HL-60/S4 treated with retinoic acid at 250 ng/mL for 4 days and 3 days (cell line): ENCODE results near the gene B3GALT6.

Source experiments
- in situ Hi-C: fragments of 300-500 bp; cut with MboI; formaldehyde crosslinking; loops from 2 replicates; pipeline ENCODE4 v1.7.0; 2022; ENCODE audit warnings: low sequenced_read_pairs

Gene B3GALT6

DNA sequence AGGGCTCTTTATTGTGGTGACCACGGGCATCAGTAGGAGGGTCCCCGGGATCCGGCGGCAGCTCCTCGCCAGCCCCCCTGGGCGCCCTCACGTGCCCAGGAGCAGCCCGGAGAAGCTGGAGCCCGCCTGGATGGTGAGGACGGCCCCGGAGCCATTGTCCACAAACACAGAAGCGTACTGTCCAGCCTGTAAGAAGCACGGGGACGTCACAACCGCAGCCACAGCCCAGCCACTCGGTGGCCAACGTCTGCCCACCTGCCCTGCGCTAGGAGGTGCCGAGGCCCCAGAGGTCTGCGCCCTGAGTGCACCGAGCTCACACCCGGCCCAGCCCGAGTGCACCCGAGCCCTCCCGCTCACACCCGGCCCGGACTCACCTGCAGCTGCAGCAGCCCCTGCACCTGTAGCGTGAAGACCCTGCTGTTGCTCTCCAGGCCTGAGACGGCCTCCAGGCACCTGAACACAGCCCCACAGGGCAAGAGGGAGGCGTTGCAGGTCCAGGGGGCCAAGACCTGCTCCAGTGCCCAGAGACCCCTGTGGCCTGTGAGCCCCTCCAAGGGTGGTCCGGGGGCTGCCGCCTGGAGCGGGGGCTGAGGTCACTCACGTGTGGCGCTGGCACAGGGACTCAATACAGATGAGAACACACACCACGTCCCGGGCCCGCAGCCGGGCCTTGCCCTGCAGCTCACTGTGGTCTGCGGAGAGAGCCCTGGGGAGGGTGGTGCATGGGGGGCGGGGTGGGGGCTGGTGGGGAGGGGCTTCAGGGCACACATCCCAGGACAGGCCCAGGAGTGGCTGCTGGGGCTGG is 10.6 kb downstream of the B3GALT6 start:
- in situ Hi-C loops = loop anchor here (25.0 kb wide), 1 partner anchor 105 kb away; no protein-coding TSS in a partner anchor

DNA sequence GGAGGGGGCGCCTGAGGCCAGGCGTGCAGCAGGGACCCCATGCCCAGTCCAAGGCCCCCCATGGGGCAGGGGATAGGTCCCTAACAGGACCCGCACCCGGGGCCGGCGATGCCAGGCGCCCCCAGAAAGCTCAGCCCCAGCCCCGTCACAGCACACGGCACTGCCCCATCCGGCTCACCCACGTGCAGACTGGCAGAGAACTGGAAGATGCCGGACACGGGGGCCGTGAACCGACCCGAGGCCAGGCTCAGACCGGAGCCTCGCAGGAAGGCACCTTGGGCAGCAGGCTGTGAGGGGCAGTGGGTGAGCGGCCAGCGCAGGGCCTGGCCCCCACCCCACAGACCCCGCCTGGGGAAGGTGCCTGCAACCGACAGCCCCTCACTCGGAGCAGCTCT is 11.2 kb downstream of the B3GALT6 start:
- in situ Hi-C loops = loop anchor here (25.0 kb wide), 1 partner anchor 106 kb away; no protein-coding TSS in a partner anchor

DNA sequence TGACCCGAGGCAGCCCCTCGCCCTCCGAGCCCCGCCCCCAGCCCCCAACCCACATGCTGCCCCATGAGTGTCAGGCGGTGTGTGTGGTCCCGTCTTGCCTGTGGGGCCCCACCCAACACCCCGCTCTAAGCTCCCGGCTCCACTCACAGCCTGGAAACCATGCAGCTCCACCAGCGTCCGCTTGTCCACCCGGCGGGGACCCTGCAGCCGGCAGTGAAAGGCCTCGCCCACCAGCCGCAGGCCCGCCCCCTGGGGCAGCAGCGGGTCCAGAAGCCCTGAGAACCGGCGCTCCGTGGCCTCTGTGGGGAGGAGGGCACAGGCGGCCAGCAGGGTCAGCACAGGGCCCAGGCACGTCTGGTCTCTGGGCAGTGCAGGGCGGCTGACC is 11.8 kb downstream of the B3GALT6 start:
- in situ Hi-C loops = loop anchor here (25.0 kb wide), 1 partner anchor 106 kb away; no protein-coding TSS in a partner anchor

DNA sequence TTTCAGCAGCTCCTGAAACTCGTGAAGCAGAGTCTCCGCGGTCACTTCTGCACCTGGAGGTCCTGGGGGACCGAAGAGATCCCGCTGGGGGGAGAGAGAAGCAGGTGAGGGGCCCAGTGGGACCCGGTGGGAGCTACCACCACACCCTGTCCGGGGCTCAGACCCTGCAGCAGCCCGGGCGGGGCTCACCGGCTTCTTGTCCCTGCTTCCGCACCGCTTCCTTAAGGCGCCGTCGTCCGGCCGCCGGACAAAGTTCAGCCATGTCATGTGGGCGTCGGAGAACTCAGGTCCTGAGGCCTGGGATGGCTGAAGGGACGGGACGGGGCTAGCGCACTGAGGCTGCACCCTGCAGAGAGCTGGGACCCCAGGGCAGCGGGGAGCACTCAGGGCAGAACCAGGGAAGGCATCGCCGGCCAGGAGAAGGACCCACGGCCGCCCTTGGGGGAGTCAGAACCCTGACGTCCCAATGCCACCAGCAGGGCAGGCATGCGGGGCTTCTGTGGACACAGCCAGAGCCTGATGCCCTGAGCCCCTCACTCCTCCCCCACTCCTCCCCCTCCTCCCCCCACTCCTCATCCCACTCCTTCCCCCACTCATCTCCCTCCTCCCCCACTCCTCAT is 12.3 kb downstream of the B3GALT6 start:
- in situ Hi-C loops = loop anchor here (25.0 kb wide), 1 partner anchor 107 kb away; no protein-coding TSS in a partner anchor

DNA sequence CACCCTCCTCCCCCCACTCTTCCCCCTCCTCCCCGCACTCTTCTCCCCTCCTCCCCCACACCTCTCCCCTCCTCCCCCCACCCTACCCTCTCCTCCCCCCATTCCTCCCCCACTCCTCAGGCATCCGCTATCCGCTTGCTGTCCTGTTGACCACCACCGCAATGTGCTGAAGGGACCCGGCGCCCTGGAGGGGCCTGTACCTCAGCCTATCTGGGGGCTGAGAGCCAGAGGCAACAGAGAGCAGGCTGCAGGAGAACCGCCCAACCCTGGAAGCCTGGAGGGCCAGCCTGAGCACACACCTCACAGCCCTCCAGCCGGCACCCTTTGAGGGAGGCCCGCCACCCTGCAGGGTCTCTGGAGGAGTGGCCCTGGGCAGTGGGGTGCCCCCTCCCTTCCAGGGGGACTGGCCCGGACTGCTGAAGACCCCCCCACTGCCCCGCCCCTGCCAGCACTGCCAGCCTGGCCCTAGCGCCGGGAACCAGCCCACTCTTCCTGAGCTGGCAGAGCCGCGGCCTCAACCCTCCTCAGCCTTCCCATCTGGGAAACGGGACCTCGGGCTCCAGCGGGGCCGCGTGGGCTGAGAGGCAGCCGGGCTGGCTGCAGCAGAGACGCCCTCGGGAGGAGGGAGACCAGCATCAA is 13.3 kb downstream of the B3GALT6 start:
- in situ Hi-C loops = loop anchor here (25.0 kb wide), 1 partner anchor 108 kb away; no protein-coding TSS in a partner anchor

DNA sequence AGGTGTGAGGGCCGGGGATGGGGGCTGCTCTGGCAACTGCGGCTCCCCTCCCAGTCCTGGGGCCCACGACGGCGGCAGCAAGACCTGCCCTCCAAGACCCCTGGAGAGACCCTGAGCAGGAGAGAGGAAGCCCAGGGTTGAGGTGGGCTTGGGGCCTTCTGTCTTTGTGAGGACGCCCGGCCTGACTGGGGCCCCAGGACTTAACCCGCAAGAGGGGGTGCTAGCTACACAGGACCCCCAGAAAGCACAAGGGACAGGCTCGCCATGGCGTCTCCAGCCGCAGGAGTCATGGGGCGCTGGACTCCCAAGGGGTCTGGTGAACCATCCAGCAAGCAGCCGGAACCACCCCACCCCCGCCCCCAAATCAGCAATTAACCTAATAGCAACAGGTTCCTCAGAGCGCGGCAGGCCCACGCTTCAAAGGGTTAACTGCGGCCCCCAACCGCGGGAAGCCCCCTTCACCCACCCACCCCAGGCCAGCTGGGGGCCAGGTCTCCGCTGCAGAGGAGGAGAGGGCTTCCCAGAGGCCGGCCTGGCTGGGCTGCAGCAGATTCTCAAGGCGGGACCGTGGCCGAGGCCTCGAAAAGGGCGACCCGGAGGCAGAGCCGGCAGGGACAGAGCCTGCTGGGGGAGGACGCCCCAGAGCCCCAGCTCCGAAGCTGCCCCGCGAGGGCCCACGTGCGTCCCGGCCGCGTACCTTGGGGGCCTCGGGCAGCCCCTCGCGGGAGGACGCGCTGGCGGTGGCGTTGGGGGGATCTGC is 14.0 kb downstream of the B3GALT6 start:
- in situ Hi-C loops = loop anchor here (25.0 kb wide), 1 partner anchor 109 kb away; no protein-coding TSS in a partner anchor

DNA sequence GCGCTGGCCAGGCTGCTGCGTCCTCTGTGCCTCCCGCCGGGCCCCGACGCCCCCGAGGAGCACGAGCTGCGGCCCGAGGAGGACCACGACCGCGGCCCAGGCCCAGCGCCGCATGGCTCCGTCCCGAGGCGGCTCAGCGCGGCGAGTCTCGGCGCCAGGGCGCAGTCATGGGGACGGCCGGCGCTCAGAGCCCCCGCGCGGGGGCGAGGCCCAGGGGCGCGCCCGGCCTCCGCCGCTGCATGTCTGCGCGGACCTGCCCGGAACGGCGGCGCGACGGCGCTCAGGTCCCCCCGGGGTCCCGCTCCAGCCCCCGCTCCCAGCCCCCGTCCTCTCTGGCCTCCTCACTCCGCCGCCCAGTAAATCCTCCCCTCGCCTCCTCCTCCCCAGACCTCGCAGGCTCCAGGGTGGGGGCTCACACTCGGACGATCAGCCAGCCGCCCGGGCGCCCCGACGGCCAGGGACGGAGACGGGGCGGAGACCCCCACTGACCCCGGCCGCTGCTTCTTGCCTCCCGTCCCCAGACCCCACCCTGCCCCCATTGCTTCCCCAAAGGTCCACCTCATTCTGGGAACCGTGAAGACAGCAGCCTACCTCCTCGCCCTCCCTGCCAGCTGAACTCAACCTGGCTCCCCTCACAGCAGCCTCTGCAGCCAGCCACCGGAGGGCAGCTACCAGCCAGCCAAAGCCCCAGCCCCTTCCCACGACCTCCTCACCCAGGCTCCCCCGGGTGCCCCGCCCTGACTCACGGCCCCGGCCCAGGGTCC is 14.7 kb downstream of the B3GALT6 start, which contains the start of gene C1QTNF12:
Gene C1QTNF12, minus strand, starts transcription at position 146 of the 764 bp plus-strand sequence. Its CDS starts 32 bp downstream, at position 114.
- in situ Hi-C loops = loop anchor here (25.0 kb wide), 1 partner anchor 109 kb away; no protein-coding TSS in a partner anchor

DNA sequence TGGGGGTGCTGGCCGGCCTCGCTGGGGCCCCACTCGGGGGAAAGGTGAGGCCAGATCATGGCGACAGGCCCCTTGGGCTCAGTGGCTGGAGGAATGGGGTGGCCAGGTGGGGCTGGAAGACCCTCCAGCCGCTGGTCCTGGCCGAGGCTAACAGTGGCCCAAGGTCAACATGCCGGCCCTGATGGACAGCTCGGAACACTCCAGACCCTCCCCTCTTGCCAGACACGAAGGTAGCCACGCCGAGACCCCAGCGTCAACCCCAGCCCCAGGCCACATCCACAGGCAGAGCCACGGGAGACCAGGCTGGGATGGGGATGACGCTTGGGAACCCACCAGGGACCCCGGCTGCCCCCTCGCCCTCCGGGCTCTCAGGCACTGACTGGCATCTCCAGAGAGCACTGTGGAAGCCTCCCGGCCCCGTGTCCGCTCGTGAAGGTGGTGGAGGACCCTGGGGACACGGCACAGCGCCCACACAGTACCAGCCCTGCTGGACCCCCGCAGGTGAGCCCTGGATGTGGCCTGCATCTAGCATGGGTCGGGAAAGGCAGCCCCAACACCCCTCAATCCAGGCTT is 15.4 kb downstream of the B3GALT6 start:
- in situ Hi-C loops = loop anchor here (25.0 kb wide), 1 partner anchor 110 kb away; no protein-coding TSS in a partner anchor

DNA sequence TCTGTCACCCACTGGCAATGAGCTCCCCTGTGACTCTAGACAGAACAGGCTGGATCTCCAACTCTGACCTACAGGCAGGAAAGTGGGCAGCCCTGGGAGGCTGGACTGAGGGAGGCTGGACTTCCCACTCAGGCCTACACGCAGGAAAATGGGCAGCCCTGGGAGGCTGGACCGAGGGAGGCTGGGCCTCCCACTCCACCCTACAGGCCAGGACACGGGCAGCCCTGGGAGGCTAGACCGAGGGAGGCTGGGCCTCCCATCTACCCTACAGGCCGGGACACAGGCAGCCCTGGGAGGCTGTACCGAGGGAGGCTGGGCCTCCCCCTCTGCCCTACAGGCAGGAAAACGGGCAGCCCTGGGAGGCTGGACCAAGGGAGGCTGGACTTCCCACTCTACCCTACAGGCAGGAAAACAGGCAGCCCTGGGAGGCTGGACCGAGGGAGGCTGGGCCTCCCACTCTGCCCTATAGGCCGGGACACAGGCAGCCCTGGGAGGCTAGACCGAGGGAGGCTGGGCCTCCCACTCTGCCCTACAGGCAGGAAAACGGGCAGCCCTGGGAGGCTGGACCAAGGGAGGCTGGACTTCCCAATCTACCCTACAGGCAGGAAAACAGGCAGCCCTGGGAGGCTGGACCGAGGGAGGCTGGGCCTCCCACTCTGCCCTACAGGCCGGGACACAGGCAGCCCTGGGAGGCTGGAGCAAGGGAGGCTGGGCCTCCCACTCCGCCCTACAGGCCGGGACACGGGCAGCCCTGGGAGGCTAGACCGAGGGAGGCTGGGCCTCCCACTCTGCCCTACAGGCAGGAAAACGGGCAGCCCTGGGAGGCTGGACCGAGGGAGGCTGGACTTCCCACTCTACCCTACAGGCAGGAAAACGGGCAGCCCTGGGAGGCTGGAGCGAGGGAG is 16.2 kb downstream of the B3GALT6 start:
- in situ Hi-C loops = loop anchor here (25.0 kb wide), 1 partner anchor 111 kb away; no protein-coding TSS in a partner anchor

DNA sequence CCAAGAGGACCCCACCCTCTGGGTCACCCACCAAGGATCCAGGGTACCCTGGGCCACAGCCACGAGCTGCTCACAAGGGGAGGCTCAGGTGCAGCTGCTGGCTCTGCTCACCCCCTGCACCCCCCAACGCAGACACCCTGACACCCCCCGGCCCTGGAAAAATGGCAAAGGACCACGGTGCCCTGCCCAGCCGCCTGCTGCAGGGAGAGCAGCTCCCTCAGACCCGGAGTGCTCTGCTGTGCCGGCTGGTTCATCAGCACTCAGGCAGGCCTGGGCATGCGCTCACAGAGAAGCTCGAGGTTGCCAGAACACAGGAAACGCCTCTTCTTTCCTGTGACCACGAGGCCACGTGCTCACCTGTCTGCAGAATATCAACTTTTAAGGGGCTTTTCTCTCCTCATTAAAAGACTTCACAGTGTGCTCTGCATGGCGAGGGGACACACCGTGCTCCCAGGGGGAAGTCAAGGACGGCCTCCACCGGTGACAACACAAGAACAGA is 18.8 kb downstream of the B3GALT6 start:
- in situ Hi-C loops = no loop called here

DNA sequence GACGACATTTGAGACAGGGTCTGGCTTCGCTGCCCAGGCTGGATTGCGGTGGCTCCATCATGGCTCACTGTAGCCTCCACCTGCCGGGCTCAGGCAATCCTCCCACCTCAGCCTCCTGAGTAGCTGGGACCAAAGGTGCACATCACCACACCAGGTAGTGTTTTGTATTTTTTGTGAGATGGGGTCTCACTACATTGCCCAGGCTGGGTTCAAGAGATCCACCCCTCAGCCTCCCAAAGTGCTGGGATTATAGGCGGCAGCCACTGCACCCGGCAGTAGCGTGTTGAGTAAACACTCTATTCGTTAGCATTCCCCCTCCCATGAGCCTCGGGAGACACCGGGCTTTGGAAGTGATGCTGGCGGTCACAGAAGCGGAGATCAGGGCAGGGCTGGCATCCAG is 21.3 kb downstream of the B3GALT6 start:
- in situ Hi-C loops = no loop called here

DNA sequence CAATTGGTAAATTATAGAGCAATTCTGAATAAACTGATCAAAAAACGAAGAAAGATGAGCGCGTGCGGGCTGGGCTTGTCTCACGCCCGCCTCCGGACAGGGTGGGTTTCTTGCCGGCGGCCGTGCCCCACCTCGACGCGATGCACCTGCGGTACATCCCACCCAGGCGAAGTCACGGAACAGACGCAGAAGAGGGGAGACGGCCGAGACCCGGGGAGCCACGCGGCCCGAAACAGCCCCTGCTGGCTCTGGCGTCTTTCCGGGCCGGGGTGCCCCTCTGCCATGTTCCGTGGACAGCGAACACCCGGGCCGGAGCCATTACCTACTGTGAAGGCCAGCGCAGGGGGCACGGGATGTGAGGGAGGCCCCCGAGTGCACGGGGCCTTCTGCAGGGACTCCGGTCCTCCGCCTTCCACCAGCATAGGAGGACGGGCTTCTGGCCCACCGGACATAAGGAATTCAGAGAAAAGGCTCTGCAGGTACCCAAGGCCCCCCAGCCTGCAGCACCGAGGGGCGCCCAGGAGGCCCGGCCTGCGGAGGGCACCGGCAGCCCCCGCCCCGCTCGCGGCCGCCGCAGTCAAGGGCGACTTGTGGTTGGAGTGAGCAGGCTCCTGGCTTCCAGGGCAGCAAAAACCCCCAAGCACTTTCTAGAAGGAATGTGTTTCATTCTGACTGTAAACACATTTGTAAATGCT is 22.1 kb downstream of the B3GALT6 start:
- in situ Hi-C loops = no loop called here

DNA sequence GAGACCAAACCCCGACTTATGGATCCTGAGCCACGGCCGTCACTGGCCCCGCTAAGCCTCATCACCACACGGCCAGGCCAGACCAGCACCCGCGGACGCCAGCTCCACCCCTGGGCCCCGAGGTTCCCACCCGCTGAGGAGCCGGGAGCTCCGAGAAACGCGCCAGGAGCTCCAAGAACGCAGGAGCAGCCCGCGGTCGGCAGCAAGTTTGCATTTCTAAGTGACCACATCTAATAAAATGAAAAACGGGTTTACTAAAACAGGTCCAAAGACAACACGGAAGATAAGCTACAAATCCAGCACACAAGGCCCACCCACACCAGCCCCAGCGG is 22.6 kb downstream of the B3GALT6 start:
- in situ Hi-C loops = no loop called here

DNA sequence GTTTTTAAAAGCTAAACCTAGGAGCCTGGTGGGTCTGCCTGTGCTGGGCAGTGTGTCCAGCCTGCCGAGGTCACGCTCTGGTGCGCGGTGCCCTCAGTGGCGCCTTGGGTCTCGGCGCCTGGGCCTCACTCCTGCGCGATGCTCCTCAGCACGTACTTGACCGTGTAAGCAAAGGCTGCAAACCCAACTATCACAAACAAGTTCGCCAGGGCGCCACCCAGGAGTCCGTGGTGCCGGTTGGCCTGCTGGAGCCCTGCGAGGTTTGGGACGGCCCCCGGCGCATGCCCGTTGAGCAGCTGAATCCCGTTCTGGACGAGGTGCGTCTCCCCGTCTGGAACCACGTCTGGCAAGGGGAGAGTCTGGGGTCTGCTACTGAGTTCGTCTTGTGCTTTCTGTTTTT is 23.0 kb downstream of the B3GALT6 start:
- in situ Hi-C loops = no loop called here

DNA sequence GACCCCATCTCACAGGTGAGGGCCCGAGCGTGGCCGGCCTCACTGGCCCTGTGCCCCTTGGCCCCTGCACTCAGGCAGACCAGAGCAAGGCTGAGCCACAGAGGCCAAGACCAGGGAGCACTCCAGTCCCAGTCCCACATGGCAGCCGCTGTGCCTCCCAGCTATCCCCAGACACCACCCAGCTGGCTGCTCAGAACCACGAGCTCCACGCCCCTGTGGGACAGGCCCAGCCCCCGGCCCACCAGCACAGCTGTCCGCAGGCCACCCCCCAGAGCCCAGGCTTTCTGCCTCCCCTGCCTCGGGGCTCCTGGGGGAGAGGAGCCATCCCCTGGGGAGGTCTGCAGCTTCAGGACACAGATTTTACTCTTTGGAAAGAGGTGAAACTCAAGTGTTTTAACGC is 23.6 kb downstream of the B3GALT6 start:
- in situ Hi-C loops = no loop called here

DNA sequence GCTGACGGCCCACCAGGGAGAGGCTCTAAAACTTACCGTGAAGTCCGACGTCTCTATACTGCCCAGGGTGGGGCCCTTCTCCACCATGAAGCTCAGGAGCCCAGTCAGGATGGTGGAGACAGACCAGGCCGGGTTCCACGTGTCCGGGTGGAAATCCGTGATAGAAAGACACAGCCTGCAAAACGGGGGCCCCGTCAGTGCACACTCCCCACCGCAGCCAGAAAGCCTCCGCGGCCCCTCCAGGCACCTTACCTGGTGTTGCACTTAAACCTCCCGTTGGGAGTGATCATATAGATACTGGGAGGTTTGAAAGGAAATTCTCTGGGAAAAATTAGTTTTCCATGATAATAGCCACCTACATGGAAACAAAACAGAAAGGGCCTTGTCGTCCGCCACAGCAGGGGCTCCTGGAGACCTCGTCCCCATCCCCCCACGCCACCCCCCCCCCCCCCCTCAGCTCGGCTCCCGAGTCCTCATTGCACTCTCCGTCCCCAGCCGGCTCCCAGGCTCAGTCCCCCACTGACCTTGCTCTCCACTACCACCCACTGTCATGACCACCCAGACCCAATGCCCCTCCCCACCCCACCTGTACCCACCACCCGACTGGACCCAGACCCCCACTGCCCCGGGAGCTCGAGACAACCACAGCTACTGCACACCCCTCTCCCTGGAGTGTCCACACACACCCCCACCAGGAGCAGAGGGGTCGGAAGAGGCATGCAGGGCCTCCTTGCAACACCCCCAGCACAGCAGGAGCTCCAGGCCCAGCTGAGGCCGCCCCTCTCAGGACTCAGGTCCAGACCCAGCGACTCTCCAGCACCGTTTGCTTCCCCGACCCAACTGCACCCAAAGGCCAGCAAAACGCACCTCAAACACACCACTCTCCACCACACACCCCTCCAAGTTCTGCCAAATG is 25.2 kb downstream of the B3GALT6 start:
- in situ Hi-C loops = no loop called here

DNA sequence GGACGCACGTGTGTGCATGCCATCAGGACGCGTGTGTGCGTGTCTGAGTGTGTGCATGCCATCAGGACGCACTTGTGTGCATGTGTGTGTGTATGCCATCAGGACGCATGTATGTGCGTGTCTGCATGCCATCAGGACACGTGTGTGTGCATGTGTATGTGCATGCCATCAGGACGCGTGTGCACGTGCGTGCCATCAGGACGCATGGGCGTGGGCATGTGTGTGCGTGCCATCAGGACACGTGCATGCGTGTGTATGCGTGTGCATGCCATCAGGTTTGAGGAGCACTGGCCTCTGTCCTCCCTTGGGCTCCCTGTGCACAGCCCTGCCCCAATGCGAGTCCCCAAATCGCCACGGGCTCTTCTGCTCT is 27.1 kb downstream of the B3GALT6 start:
- in situ Hi-C loops = no loop called here
